Umbilical cord (tissue), 2 donors: Measurements from ENCODE around the gene ERGIC3. TPM values are rescaled to one million over a fixed set of nuclear protein-coding genes. Genes with fewer than 3 reads are reported as not detected.

Experiments
- DNase-seq: peaks from one replicate; pipeline ENCODE4 v3.0.0-alpha.2; 2015; ENCODE audit warnings: low spot score
- total RNA-seq: library from RNA; depleted of rRNA; stranded (reverse); fragments of >200 nt; gene quantifications from one replicate; pipeline ENCODE4 v1.2.3, GENCODE V29; 2014; ENCODE audit warnings: low replicate concordance; ENCODE audit not compliant: insufficient read depth

Gene ERGIC3
- total RNA-seq: 187 TPM

DNA sequence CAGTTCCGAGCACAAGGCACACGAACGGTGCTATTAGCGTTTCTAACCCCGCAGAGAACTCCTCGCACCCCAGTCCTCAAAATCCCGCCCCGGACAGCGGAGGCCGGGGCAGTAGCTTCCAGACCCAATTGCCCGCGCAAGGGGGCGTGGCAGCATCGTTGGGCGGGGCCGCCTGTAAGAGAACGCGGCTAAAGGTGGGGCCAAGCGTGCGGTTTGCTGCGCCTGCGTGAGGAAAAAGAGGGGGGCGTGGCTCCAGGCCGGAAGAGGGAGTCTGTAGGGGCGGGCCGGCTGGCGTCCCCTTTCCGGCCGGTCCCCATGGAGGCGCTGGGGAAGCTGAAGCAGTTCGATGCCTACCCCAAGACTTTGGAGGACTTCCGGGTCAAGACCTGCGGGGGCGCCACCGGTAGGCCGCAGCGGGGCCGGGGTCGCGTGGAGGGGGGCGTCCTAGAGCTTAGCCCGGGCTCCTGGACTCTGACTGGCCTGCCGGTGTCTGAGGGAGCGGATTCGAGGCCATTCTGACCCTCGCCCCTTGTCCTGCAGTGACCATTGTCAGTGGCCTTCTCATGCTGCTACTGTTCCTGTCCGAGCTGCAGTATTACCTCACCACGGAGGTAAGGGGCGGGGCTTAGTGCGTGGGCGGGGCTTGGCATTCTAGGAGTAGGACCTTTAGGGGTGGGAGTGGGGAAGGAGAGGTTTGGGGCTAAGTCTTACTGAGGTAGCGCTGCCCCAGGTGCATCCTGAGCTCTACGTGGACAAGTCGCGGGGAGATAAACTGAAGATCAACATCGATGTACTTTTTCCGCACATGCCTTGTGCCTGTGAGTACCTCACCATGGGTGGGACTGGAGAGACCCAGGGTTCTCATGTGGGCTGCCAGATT, at the start of gene ERGIC3:
Gene ERGIC3, plus strand, starts transcription at position 296 of the 880 bp plus-strand sequence. Its CDS starts 20 bp downstream, at position 316.
- peak; percentile 98 for DNase-seq

DNA sequence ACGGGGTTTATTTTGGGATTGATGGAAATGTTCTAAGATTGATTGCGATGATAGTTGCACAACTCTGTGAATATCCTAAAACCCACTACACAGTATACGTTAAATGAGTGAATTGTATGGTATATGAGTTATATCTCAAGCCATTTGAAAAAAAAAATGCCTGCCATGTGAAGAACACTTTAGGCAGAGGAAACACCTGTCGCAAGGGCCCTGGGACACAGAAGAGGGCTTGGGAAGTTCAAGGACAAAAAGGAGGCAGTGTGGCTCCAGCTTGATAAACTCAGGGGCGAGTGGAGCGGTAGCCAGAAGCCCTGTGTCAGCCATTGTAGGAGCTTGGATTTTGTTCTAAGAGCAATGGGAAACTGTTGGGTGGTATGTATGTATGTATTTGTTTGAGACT, 49.5 kb upstream of the ERGIC3 start:
- DNase-seq: no peak

DNA sequence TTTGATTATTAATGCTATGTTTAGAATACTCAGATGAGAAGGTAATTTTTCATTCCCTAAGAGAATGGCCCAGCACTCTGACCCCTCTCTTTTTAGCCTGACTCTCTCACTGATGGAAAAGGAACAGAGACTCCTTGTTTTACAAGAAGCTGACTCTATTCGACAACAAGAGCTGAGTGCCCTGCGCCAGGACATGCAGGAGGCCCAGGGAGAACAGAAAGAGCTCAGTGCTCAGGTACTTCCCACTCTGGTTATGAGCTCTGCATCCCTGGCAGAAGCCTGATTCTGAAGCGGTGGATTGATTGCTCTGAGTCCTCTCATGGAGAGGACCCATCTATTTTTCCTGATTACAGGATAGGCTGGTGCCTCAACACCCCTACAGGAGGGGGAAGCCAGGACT, 45.4 kb upstream of the ERGIC3 start:
- DNase-seq: no peak

DNA sequence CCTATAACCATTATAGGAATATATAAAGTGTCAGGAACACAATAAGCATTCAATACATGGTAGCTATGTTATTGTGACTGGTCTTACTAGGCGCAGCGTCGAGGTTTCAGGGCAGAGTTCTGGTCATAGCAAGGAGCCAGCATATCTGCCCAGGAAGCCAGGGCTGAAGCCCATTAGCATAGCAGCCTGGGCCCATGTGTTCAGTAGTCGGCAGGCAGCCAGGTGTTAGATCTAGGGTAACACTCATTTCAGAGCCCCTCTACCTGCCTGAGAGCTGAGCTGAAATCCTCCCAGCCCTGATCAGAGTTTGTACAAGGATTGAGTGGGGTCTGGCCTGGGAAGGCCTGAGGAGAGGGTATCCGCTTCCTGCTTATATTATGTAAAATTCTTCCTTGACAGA, 44.6 kb upstream of the ERGIC3 start:
- DNase-seq: no peak

DNA sequence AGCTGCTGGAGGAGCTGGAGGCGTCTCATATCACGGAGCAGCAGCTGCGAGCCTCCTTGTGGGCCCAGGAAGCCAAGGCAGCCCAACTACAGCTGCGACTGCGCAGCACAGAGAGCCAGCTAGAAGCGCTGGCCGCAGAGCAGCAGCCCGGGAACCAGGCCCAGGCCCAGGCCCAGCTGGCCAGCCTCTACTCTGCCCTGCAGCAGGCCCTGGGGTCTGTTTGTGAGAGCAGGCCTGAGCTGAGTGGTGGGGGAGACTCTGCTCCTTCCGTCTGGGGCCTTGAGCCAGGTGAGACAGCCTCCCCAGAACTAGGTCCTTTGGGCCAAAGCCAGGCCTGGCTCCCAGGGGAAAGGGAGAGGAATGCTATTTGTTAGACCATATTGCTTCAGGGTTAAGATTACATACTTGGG, 44.1 kb upstream of the ERGIC3 start:
- DNase-seq: no peak

DNA sequence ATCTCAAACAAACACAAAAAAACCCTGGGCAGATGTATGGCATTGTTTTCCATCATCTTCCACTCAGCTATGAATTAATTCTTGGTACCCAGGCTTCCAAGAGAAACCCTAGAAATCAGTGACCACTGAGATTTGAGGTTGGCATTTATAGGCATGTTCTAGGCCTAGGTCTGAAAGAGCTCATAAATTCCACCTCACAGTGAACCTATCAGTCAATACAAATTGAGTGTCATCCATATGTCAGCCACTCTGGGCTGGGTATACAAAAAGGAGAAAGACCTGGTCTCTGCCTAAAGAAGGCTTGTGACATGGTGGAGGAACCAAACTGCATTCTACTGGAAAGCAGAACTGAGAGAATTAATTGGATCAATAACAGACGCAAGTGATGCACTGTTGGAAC, 42.6 kb upstream of the ERGIC3 start:
- no peak for DNase-seq

DNA sequence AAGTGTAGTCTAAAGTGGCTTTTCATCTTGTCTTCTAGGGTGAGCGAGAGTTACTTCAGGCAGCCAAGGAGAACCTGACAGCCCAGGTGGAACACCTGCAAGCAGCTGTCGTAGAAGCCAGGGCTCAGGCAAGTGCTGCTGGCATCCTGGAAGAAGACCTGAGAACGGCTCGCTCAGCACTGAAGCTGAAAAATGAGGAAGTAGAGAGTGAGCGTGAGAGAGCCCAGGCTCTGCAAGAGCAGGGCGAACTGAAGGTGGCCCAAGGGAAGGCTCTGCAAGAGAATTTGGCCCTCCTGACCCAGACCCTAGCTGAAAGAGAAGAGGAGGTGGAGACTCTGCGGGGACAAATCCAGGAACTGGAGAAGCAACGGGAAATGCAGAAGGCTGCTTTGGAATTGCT, 39.5 kb upstream of the ERGIC3 start:
- no peak for DNase-seq

DNA sequence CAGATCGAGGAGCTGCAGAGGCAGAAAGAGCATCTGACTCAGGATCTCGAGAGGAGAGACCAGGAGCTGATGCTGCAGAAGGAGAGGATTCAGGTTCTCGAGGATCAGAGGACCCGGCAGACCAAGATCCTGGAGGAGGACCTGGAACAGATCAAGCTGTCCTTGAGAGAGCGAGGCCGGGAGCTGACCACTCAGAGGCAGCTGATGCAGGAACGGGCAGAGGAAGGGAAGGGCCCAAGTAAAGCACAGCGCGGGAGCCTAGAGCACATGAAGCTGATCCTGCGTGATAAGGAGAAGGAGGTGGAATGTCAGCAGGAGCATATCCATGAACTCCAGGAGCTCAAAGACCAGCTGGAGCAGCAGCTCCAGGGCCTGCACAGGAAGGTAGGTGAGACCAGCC, 38.6 kb upstream of the ERGIC3 start:
- DNase-seq: no peak

DNA sequence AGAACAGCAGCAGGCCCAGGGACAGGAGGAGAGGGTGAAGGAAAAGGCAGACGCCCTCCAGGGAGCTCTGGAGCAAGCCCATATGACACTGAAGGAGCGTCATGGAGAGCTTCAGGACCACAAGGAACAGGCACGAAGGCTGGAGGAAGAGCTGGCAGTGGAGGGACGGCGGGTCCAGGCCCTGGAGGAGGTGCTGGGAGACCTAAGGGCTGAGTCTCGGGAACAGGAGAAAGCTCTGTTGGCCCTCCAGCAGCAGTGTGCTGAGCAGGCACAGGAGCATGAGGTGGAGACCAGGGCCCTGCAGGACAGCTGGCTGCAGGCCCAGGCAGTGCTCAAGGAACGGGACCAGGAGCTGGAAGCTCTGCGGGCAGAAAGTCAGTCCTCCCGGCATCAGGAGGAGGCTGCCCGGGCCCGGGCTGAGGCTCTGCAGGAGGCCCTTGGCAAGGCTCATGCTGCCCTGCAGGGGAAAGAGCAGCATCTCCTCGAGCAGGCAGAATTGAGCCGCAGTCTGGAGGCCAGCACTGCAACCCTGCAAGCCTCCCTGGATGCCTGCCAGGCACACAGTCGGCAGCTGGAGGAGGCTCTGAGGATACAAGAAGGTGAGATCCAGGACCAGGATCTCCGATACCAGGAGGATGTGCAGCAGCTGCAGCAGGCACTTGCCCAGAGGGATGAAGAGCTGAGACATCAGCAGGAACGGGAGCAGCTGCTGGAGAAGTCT, 37.9 kb upstream of the ERGIC3 start:
- DNase-seq: no peak

DNA sequence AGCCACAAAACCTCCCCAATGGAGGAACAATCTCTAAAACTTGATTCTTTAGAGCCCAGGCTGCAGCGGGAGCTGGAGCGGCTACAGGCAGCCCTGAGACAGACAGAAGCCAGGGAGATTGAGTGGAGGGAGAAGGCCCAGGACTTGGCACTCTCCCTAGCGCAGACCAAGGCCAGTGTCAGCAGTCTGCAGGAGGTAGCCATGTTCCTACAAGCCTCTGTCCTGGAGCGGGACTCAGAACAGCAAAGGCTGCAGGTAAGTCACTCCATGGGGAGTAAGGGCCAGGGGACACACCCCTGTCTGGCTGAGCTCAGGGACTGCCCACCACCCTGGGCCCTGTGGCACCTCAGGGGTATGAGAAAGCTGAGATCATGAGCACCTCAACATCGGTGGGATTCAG, 37.1 kb upstream of the ERGIC3 start:
- no peak for DNase-seq

DNA sequence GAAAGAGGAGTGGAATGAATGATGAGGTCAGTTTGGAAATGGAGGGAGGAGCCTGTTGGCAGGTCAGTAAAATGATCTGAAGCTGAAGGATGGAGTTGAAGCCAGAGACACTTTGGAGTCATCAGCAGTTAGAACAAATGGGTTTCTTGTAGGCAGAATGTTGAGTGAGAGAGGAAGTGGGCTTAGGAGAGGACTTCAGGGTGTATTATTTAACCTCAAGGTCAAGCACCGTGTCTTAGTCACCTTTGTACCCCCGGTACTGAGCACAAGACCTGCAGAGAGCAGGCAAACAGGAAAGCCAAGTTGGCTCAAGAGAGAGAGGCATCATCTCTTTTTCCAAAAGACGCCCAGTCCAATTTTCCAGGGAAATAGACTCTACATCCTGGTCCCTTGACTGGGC, 35.7 kb upstream of the ERGIC3 start:
- no peak for DNase-seq

DNA sequence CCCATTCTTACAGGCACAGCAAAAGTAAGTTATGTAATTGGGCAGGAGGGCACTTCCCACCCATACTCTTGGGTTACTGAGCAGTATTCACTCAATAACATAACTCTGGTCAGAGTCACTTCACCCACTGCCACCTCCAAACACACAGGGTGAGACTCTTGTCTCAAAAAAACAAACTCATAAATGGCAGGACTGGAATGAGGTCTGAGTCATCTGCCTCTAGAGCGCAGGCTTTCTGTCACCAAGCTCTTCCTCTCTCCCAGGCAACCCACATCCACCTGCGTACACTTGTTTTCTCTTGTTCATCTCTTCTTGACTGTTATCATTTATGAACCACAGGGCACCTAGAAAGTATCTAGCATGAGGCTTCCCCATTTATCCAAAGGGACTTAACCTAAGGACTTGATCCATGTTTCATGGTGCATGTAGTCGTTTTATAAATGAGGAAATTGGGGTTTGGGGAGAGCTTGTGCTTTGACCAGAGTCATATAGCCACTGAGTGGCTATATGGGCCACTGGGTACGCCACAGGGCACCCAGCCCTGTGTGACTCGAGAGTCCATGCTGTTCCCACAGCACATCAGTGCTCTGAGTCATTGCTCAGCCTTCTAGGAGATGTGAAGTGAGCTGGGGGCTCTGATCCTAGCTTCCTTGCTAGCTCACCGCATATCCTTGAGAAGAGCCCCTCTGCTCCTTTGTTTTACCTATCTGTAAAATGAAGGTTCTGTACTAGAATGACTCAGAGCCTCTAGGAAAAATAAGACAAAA, 34.8 kb upstream of the ERGIC3 start:
- no peak for DNase-seq

DNA sequence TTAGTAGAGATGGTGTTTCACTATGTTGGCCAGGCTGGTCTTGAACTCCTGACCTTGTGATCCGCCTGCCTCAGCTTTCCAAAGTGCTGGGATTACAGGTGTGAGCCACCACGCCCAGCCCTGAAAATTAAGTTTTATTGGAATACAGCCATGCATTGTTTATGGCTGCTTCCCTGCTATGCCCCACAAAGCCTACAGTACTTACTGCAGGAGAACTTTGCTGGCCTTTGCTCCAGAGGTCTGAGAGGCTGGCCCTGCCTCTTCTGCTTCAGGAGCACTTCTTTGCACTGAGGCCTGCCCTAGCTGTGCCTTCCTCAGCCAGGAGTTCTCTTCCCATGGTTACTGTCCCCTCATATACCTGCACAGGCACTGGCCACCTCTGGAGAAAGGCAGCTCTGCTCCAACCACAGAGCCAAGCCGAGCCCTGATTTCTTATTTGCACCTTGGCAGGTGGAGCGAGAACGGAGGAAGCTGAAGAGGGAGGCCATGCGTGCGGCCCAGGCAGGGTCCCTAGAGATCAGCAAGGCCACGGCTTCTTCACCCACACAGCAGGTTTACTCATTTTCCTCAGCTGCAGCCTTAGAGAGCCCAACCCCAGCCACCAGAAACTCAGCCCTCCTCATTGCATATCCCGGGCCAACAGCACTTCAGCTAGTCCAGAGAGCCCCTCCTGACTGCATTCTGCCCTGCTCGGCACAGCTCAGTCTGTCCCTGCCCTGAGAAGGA, 33.2 kb upstream of the ERGIC3 start:
- no peak for DNase-seq

DNA sequence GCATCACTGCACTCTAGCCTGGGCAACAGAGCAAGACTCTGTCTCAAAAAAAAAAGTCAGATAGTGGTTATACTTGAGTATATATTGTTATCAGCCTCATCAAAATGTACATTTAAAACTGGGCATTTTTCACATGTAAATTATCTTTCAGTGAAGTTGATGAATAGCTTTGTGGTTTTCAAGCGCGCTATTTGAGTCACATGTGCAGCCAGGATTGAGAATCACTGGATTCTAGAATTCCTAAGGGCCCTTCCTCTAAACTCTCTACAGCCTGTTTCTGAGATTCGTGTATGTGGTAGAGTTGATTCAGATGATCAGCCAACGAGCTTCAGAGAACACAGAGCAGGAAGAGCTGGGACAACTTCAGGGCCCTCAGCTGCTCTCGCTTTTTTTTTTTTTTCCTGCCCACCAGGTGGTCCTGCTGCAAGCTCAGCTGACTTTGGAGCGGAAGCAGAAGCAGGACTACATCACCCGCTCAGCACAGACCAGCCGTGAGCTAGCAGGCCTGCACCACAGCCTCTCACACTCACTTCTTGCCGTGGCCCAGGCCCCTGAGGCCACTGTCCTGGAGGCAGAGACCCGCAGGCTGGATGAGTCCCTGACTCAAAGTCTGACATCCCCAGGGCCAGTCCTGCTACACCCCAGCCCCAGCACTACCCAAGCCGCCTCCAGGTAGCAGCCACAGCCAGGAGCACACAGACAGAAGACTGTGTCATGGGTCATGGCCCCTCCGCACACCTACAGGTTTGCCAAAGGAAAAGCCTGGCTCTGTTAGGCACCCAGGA, 30.7 kb upstream of the ERGIC3 start:
- DNase-seq: no peak

DNA sequence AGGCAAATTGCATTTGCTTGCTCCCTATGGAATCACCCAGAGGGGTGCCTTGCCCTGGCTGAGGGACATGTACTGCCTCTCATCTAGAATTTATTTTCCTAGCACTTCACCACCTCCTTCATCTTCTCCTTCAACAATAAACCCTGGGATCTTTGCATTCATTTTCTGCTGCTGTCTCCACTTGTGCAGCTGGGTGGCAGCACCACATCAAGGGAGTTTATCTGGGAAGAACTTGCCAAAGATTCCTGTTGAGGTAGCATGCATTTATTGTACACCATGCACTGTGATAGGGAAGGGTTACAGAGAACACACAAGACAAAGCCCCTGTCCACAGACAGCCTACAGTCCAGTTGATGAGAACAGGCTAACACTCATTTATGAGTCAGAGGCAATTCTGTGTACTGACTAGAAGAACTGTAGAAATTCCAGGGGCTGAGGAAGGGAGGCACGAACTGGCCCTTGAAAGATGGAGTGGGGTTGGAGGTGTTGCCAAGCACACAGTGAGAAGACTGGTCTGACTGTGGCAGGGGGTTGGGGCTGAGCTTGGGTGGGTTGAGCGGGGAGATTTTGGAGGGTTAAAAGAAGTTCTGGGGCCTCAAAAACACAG, 30.0 kb upstream of the ERGIC3 start:
- peak; percentile 62 for DNase-seq

DNA sequence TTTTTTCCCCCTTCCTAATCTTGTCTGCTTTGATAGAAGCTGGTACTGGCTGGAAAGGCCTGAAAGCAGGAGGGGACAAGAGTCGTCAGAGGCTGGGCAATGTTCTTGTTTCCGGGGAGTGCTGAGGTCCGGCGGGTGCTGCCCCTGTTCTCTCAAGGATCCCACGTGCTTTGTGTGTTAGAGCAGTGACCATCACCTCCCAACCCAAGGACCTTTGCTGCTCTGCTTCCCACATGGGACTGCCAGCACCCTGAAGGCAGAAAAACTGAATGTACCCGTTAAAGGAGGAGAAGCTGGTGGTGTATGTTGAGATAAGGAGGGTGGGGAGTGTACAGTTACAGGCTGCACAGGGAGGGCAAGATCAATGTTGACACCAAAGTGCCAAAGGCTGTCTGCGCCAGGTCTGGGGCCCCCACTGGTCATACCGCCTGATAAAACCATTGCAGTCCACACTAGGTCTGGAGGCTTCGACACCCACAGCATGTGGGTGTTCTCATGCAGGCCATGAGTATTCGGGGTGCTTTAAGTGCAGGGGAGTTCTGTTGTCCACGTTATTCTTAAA, 27.4 kb upstream of the ERGIC3 start:
- DNase-seq: no peak

DNA sequence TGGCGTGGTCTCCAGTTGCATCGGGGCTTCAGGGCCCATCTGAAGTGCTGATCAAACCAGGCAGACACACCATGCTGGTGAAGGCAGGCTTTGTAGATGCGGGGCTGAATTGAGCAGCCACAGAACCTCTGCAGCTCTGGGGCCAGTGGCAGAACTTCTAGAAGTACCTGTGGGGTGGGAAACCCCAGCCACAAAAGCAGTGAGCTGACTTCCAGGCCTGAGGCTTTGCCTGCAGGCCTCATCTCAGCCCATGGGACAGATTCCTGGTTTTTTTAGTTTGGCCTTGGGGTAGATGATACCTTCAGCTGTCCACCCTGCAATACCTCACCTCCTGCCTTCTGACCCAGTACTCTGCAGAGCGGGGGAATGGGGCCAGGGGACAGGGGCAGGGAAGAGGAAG, 26.5 kb upstream of the ERGIC3 start:
- DNase-seq: no peak

DNA sequence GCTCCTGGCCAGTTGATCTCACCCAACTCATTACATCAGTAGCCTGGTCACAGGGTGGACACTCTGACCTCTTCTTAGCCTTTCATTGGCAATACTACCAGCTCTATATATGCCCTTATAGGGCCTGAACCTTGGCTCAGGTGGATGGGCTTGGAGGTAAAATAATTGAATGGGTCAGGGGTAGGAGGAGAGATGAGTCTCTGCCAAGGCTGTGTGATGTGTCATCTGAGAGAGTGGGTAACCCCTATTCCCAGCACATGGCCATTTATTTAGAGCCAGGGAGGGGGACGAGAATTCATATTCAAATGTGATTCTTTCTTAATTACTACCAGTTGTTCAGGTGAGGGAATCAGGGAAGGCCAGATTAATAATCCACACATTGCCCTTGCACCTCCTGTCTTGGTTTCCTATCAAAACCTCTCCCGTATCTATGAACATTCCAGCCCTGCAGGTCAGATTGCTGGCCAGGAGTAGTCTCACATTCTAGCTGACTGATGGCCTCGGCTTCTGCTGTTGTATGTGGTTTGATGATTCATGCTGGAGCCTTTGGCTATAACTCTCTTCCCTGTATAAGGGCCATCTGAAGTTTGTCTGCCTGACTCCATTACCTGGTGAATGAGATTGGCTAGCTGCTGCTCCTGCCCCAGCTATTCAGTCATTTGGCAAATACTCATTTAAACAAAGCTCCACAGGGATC, 25.8 kb upstream of the ERGIC3 start:
- DNase-seq: no peak

DNA sequence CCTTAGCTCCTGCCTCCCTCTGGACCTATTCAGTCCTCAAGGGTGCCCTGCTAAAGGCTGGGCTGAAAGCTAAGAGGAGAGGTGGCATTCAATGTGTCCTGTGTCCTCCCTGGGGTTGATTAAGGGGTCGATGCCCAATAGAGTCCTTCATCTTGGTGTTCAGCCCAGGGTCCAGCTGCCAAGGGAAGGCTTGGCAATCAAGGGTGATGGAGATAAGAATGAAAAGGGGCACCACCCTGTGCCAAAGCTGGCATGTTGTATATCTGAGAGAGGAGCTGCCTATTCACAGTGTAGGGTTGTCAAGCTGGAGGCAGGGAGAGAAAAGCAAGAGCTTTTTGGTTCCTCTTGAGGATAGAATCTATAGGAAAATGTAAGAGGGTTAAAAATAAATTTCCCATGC, 24.8 kb upstream of the ERGIC3 start:
- DNase-seq: no peak
